ENCODE results near the gene CSN3.
"Not testable (repeated sequence)": the region's sequence is repeated elsewhere in the genome, so short reads cannot be mapped to it uniquely, and the experiment has no call there.

CSN3 gene

DNA sequence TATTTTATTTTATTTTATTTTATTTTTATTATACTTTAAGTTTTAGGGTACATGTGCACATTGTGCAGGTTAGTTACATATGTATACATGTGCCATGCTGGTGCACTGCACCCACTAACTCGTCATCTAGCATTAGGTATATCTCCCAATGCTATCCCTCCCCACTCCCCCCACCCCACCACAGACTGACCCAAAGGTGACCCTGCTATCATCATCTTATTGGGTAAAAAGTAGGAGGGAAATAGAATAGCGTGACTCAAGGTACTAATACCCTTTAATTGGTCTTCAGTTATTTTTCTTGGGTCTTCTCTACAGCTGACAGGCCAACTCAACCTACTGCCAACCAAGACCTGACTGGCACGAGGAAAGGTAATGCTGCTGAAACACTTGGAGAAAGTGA is at the start of gene CSN3:
CSN3 (plus strand) TSS at position 301 of the 400 bp plus-strand sequence. CDS start 2,223 bp downstream, outside the sequence.
- not testable (repeated sequence) for DNase-seq (ENCODE audit: low read depth in 2 of 2)

GRCh38 chr4:70192895-70193294 is 49.5 kb upstream of the CSN3 start:
- DNase-seq (ENCODE audit: low read depth in 2 of 2): no peak

GRCh38 chr4:70195425-70195824 is 47.0 kb upstream of the CSN3 start, which contains the start of gene ODAM:
Gene ODAM (plus strand): TSS chr4:70195725. CDS start chr4:70196544, 819 bp downstream.
- no peak for DNase-seq (ENCODE audit: low read depth in 2 of 2)

DNA sequence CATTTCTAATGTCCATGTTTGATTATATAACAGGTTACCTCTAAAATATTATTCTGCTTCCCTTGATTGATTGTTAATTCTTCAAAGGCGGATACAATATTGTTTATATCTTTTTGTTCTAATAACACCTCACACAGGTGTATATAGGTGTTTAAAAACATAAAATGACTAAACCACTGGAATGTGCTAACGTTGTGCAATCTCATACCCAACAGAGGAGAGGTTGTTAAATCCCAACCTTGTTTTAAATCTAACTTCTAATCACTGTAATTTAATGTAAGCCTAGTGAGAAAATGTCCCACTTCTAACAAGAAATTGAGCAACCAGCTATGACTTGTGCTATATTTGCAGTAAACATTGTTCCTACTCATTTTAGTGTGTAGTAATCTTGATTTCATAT is 45.5 kb upstream of the CSN3 start:
- DNase-seq (ENCODE audit: low read depth in 2 of 2): no peak

- DNase-seq (ENCODE audit: low read depth in 2 of 2): no peak
Observed at GRCh38 chr4:70197842-70198241, 44.6 kb upstream of the CSN3 start.

GRCh38 chr4:70203601-70204000 is 38.8 kb upstream of the CSN3 start:
- DNase-seq (ENCODE audit: low read depth in 2 of 2): no peak

- DNase-seq (ENCODE audit: low read depth in 2 of 2): not testable (repeated sequence)
Observed at GRCh38 chr4:70212752-70213151, 29.6 kb upstream of the CSN3 start.

- not testable (repeated sequence) for DNase-seq (ENCODE audit: low read depth in 2 of 2)
Observed at GRCh38 chr4:70216109-70216508, 26.3 kb upstream of the CSN3 start.

DNA sequence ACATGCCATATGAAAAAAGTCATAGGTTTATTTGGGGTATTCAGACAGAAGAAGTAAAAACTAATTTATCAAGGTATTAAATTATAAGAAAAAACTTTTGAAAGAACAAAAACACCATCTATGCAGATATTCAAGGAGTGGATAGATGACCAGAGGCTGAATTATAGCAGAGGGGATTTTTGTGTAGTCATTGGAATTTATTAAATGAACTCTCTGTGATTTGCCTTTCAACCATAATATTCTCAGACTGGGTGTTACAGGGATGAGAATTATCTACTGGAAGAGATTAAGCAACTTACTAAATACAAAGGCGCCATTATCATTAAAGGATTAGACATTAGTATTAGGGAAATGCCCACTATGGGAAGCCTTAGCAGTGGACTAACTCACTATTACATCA is 25.8 kb upstream of the CSN3 start:
- not testable (repeated sequence) for DNase-seq (ENCODE audit: low read depth in 2 of 2)

GRCh38 chr4:70221389-70221788 is 21.0 kb upstream of the CSN3 start:
- DNase-seq (ENCODE audit: low read depth in 2 of 2): not testable (repeated sequence)

- DNase-seq (ENCODE audit: low read depth in 2 of 2): not testable (repeated sequence)
Observed at GRCh38 chr4:70221818-70222217, 20.6 kb upstream of the CSN3 start.

DNA sequence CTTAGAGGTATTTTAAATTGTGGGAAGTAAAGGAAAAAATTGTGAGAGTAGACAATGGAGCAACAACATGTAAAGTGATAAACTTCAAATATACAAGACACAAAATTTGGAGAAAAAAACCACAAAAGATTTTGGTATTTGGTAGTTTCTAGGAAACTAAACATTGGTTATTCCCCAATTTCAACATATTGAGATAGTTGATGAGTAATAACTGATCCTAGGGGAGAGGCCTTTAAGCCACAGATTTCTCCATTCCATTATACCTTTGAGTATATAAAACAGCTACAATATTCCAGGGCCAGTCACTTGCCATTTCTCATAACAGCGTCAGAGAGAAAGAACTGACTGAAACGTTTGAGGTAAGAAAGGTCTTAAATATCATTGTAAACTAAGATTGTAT is 16.6 kb upstream of the CSN3 start, which contains the start of gene FDCSP:
FDCSP (plus strand) TSS at position 301 of the 400 bp plus-strand sequence. CDS start 5,071 bp downstream, outside the sequence.
- no peak for DNase-seq (ENCODE audit: low read depth in 2 of 2)

DNA sequence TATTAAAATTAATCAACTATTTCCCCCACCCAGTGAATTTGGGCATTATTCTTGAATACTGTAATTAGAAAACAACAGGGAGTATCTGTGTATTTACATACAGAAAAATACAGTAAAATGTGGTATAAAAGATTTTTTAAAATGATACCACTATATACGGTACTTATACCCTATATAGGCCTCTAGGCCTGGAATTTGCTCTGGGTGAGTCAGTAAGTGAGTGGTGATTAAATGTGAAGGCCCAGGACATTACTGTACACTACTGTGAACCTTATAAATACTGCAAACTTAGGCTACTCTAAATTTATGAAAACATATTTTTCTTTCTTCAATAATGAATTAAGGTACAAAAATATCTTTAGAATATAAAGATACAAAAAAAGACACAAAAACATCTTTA is 6.3 kb upstream of the CSN3 start:
- DNase-seq (ENCODE audit: low read depth in 2 of 2): no peak

GRCh38 chr4:70239131-70239883 is 3.1 kb upstream of the CSN3 start:
- no peak for DNase-seq (ENCODE audit: low read depth in 2 of 2)

- DNase-seq (ENCODE audit: low read depth in 2 of 2): no peak
Observed at GRCh38 chr4:70239884-70240591, 2.4 kb upstream of the CSN3 start.

DNA sequence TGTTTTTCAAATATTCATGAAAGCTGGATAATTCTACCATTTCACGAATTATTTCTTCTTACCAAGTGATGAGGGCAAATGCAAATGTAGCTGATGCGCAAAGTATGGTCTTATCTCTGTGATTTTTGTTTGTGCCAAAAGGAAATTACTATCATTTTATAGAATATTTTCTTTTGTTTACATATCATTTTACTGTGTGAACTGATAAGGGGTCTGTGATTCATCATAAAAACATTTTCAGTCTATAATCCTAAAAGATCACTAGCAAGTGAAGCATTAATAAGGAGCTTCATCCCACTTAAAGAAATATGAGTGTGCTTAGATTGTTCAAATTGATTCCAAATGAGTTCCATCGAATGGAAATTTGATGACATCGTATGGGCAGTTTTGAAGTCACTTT is 694 bp downstream of the CSN3 start:
- no peak for DNase-seq (ENCODE audit: low read depth in 2 of 2)

GRCh38 chr4:70251250-70251944 is 9.0 kb downstream of the CSN3 start:
- DNase-seq (ENCODE audit: low read depth in 2 of 2): no peak

DNA sequence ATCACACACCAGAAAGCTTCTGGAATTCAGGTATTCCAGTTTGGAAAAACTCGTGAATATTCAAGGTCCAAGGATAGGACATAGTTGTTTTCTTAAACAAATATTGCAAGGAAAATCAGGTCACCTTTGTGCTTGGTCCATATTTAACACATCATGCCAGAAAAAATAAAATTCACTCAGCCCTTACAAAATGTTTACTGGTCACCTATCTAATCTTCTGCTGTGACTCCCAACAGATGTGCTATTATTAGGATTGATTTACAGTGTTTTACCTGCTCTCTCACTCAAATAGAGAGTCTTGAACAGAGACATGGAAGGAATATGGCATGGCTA is 9.5 kb downstream of the CSN3 start:
- DNase-seq (ENCODE audit: low read depth in 2 of 2): no peak

GRCh38 chr4:70269674-70270073 is 27.3 kb downstream of the CSN3 start:
- no peak for DNase-seq (ENCODE audit: low read depth in 2 of 2)

GRCh38 chr4:70277121-70277520 is 34.7 kb downstream of the CSN3 start:
- DNase-seq (ENCODE audit: low read depth in 2 of 2): no peak

DNA sequence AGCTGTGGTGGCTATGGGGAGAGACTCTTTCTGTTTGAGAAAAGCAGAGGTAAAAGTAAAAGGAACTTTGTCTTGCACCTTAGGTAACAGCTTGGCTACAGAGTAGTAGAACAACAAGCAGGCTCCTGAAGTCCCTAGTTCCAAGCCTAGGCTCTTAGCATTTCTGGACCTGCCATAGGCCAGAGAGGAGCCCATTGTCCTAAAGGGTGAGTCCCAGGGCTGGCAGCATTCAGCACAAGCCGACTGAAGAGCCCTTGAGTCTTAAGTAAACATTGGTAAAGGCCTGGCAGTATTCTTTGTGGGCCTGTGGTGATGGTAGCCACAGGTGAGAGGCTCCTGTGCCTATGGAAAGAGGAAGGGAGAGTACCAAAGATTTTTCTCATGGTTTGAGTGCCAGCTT is 38.2 kb downstream of the CSN3 start:
- no peak for DNase-seq (ENCODE audit: low read depth in 2 of 2)

- no peak for DNase-seq (ENCODE audit: low read depth in 2 of 2)
Observed at GRCh38 chr4:70288651-70289050, 46.3 kb downstream of the CSN3 start.

DNA sequence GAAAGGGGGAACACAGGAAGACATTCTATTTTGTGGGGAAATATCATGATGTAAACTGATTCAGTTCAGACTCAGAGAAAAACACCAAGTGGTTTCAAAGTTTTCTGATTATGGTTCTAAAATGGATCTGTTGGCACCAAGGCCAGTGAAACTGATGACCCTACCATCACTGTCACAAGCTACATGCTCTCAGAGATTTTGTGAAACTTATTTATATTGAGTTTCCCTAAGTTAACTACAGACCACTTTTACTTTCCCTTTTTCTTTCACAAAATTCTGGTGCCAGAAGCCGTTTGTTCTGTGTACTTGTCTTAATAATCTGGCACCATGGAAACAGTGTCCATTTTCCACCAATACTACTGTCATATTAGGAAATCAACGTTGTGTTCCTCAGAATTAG is 48.9 kb downstream of the CSN3 start:
- no peak for DNase-seq (ENCODE audit: low read depth in 2 of 2)

Measured in stimulated activated CD8-positive, alpha-beta memory T cell treated with anti-CD3 and anti-CD28 coated beads, Interleukin-2, amount 100 ng/mL, for 1 hour (primary cell).